HG03025 (cell line): ENCODE measurements around the gene NOL7.

Experiments used
- ATAC-seq: cut with Tn5 transposase; IDR thresholded peaks from one replicate; pipeline ENCODE4 v1.9.1; 2021; ENCODE audit warnings: mild to moderate bottlenecking, moderate library complexity; ENCODE audit not compliant: unreplicated experiment, low FRiP score

The NOL7 gene

GRCh38 chr6:13593720-13594119, 21.4 kb upstream of the NOL7 start:
- no peak for ATAC-seq

GRCh38 chr6:13597073-13597472, 18.1 kb upstream of the NOL7 start:
- ATAC-seq = no peak

GRCh38 chr6:13600036-13600435, 15.1 kb upstream of the NOL7 start:
- ATAC-seq = no peak

- ATAC-seq = no peak
These were observed 11.0 kb upstream of the NOL7 start for GRCh38 chr6:13604135-13604534.

GRCh38 chr6:13604546-13605416, 10.4 kb upstream of the NOL7 start:
- no peak for ATAC-seq

- ATAC-seq = no peak
These were observed 9.5 kb upstream of the NOL7 start for GRCh38 chr6:13605634-13606033.

- ATAC-seq = no peak
These were observed 3.4 kb upstream of the NOL7 start for GRCh38 chr6:13611715-13612114.

GRCh38 chr6:13613029-13613594, 2.0 kb upstream of the NOL7 start:
- ATAC-seq = no peak

GRCh38 chr6:13614126-13614925, 809 bp upstream of the NOL7 start:
- ATAC-seq = peak; percentile 22

GRCh38 chr6:13615792-13616120, 621 bp downstream of the NOL7 start:
- ATAC-seq = no peak

GRCh38 chr6:13617066-13617465, 1.9 kb downstream of the NOL7 start:
- no peak for ATAC-seq

GRCh38 chr6:13624871-13625288, 9.7 kb downstream of the NOL7 start:
- ATAC-seq = no peak

- no peak for ATAC-seq
These were observed 14.5 kb downstream of the NOL7 start for GRCh38 chr6:13629459-13630116.

- ATAC-seq = no peak
These were observed 15.4 kb downstream of the NOL7 start for GRCh38 chr6:13630499-13630898.

GRCh38 chr6:13633343-13633742, 18.2 kb downstream of the NOL7 start:
- ATAC-seq = no peak

GRCh38 chr6:13635948-13636658, 21.0 kb downstream of the NOL7 start:
- no peak for ATAC-seq

GRCh38 chr6:13638014-13638413, 22.9 kb downstream of the NOL7 start:
- ATAC-seq = no peak

- no peak for ATAC-seq
These were observed 23.5 kb downstream of the NOL7 start for GRCh38 chr6:13638626-13639025.

GRCh38 chr6:13641315-13641714, 26.2 kb downstream of the NOL7 start:
- ATAC-seq = no peak

- no peak for ATAC-seq
These were observed 28.0 kb downstream of the NOL7 start for GRCh38 chr6:13643125-13643524.
